ENCODE data around the gene ULBP1.

DNA sequence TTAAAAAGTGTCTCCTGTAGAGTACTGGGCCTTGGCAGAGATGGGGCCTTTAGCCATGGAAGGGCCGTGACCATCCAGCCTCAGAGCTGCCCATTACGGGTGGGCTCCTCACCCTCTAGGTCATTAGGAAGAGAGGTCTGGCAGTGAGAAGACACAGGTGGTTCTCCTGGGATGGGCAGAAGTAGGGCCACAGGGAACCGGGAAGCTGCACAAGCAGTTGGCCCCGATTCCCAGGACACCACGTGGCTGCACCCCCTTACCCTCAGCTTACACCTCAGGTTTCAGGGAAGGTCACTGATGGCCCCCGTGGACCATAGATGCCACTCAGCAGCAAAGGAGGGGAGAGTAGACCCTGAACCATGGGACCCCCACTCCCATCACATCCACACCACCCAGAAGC lies 42.4 kb upstream of the ULBP1 start:
- TF ChIP-seq GATA3 (IDR thresholded peaks at IDR 0.05; ENCODE audit: low read depth, low read length) (no peak), GATA2 (IDR thresholded peaks at IDR 0.05; ENCODE audit: low read depth, low read length) (no peak)

All from SH-SY5Y (cell line).